GM19372 (cell line): ENCODE results near the gene RYR1.
A peak's percentile ranks its signal among the peaks of the same experiment; 100 is the strongest.
"Not testable (repeated sequence)": the region's sequence is repeated elsewhere in the genome, so short reads cannot be mapped to it uniquely, and the experiment has no call there.

ENCODE experiments used
- ATAC-seq: cut with Tn5 transposase; IDR thresholded peaks from one replicate; pipeline ENCODE4 v1.9.1; 2021; ENCODE audit warnings: mild to moderate bottlenecking, low read depth, moderate library complexity; ENCODE audit not compliant: unreplicated experiment

The RYR1 gene

GRCh38 chr19:38592940-38593339 lies 159.4 kb downstream of the RYR1 start:
- ATAC-seq = no peak

GRCh38 chr19:38596057-38596981 lies 162.8 kb downstream of the RYR1 start:
- ATAC-seq = no peak

GRCh38 chr19:38597075-38597474 lies 163.6 kb downstream of the RYR1 start:
- no peak for ATAC-seq

- ATAC-seq = no peak
These were observed 166.2 kb downstream of the RYR1 start for GRCh38 chr19:38599722-38600121.

GRCh38 chr19:38602856-38603255 lies 169.4 kb downstream of the RYR1 start:
- not testable (repeated sequence) for ATAC-seq

- no peak for ATAC-seq
These were observed 172.6 kb downstream of the RYR1 start for GRCh38 chr19:38606131-38606530.

GRCh38 chr19:38614289-38614688 lies 180.8 kb downstream of the RYR1 start:
- no peak for ATAC-seq

- ATAC-seq = no peak
These were observed 181.6 kb downstream of the RYR1 start for GRCh38 chr19:38615007-38615581.

- ATAC-seq = no peak
These were observed 182.8 kb downstream of the RYR1 start for GRCh38 chr19:38616265-38616664.

GRCh38 chr19:38617283-38617763 lies 183.8 kb downstream of the RYR1 start:
- ATAC-seq = no peak

- ATAC-seq = peak; percentile 49
These were observed 184.5 kb downstream of the RYR1 start, which contains the start of gene MAP4K1 for GRCh38 chr19:38617764-38618589. Gene MAP4K1 (minus strand): TSS chr19:38617953. CDS start chr19:38617895, 58 bp downstream.

- peak; percentile 60 for ATAC-seq
These were observed 185.3 kb downstream of the RYR1 start, which contains the start of gene EIF3K for GRCh38 chr19:38618590-38619360. Gene EIF3K (plus strand): TSS chr19:38619188. CDS start chr19:38619269, 81 bp downstream.

GRCh38 chr19:38619361-38620174 lies 186.1 kb downstream of the RYR1 start:
- ATAC-seq = no peak

- no peak for ATAC-seq
These were observed 191.3 kb downstream of the RYR1 start for GRCh38 chr19:38624822-38625221.

GRCh38 chr19:38626401-38626800 lies 192.9 kb downstream of the RYR1 start:
- no peak for ATAC-seq

- no peak for ATAC-seq
These were observed 196.1 kb downstream of the RYR1 start for GRCh38 chr19:38629568-38629967.

- not testable (repeated sequence) for ATAC-seq
These were observed 197.8 kb downstream of the RYR1 start for GRCh38 chr19:38631301-38631700.

- not testable (repeated sequence) for ATAC-seq
These were observed 198.5 kb downstream of the RYR1 start for GRCh38 chr19:38631811-38632475.
